ENCODE measurements around the gene SH3PXD2B.
"Not testable (repeated sequence)": the region's sequence is repeated elsewhere in the genome, so short reads cannot be mapped to it uniquely, and the experiment has no call there.

SH3PXD2B gene

GRCh38 chr5:172485511-172486202 lies 31.3 kb upstream of the SH3PXD2B start:
- DNase-seq, result no peak

GRCh38 chr5:172484664-172485063 lies 30.3 kb upstream of the SH3PXD2B start:
- DNase-seq, result no peak

- DNase-seq, result no peak
Measured at GRCh38 chr5:172482156-172483020, 28.1 kb upstream of the SH3PXD2B start.

GRCh38 chr5:172481011-172481800 lies 26.9 kb upstream of the SH3PXD2B start:
- no peak for DNase-seq

- no peak for DNase-seq
Measured at GRCh38 chr5:172479784-172480115, 25.4 kb upstream of the SH3PXD2B start.

- peak; percentile 45 for DNase-seq
Measured at GRCh38 chr5:172479034-172479783, 24.9 kb upstream of the SH3PXD2B start.

- DNase-seq, result not testable (repeated sequence)
Measured at GRCh38 chr5:172478695-172479033, 24.3 kb upstream of the SH3PXD2B start.

- no peak for DNase-seq
Measured at GRCh38 chr5:172478256-172478655, 23.9 kb upstream of the SH3PXD2B start.

GRCh38 chr5:172477466-172477865 lies 23.1 kb upstream of the SH3PXD2B start:
- DNase-seq, result no peak

GRCh38 chr5:172474293-172474692 lies 20.0 kb upstream of the SH3PXD2B start:
- no peak for DNase-seq

GRCh38 chr5:172473427-172473826 lies 19.1 kb upstream of the SH3PXD2B start:
- DNase-seq, result no peak

GRCh38 chr5:172469697-172470096 lies 15.4 kb upstream of the SH3PXD2B start:
- DNase-seq, result no peak

GRCh38 chr5:172466062-172466461 lies 11.7 kb upstream of the SH3PXD2B start:
- no peak for DNase-seq

- DNase-seq, result no peak
Measured at GRCh38 chr5:172463031-172463430, 8.7 kb upstream of the SH3PXD2B start.

- no peak for DNase-seq
Measured at GRCh38 chr5:172459783-172460165, 5.4 kb upstream of the SH3PXD2B start.

GRCh38 chr5:172458976-172459782 lies 4.9 kb upstream of the SH3PXD2B start:
- DNase-seq, result no peak

GRCh38 chr5:172456076-172456722 lies 1.9 kb upstream of the SH3PXD2B start:
- DNase-seq, result no peak

GRCh38 chr5:172455511-172456061 lies 1.3 kb upstream of the SH3PXD2B start:
- peak; percentile 41 for DNase-seq

- DNase-seq, result no peak
Measured at GRCh38 chr5:172455087-172455381, 709 bp upstream of the SH3PXD2B start.

- DNase-seq, result no peak
Measured at GRCh38 chr5:172453986-172454357, 353 bp downstream of the SH3PXD2B start.

GRCh38 chr5:172453206-172453985 lies 929 bp downstream of the SH3PXD2B start:
- DNase-seq, result no peak

Data from GOT3 (cell line).